Stimulated activated CD4-positive, alpha-beta T cell treated with anti-CD3 and anti-CD28 coated beads, Interleukin-4, amount 100 ng/mL, for 4 hours (primary cell): Measurements from ENCODE around the gene EML4.
"Not testable (repeated sequence)": the region's sequence is repeated elsewhere in the genome, so short reads cannot be mapped to it uniquely, and the experiment has no call there.

ENCODE experiments used
- DNase-seq, 2 experiments: peaks; one replicate each; pipeline ENCODE4 v3.0.0-alpha.2; 2020

EML4 gene

GRCh38 chr2:42337846-42338566 lies 168.9 kb downstream of the EML4 start:
- DNase-seq = no peak

- DNase-seq = no peak
Observed at GRCh38 chr2:42338567-42339190, 169.5 kb downstream of the EML4 start.

DNA sequence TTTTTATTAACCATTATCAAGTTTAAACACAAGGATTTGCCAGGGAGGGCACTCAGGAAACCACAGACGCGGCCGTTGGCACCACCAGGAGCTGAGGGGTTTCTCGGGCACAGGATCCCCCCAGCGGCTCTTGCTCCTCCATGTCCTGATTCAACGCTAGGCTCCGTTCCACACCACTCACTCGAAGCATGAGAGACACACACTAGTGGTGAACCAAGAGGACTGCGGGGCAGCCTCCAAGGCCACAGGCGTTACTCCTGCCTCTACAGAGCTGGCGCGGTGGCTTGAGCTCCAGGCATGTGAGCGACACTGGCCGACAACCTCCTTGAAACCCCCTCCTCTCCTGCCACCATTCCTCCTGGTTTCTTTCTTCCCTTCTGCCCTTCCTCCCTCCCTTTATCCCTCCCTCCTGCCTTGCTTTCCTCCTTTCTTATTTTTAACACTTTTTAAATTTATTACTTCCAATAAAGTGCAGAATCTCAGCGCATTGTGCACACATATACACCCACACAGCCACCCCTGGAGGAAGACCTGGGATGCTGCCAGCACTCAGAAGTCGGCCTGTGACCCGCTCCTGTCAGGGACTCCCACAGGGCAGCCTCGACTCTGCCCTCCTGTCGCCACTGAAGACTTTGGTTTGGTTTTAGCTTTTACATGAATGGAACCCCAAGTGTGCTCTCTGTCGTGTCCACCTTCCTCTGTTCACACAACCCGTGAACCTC lies 170.2 kb downstream of the EML4 start:
- no peak for DNase-seq

DNA sequence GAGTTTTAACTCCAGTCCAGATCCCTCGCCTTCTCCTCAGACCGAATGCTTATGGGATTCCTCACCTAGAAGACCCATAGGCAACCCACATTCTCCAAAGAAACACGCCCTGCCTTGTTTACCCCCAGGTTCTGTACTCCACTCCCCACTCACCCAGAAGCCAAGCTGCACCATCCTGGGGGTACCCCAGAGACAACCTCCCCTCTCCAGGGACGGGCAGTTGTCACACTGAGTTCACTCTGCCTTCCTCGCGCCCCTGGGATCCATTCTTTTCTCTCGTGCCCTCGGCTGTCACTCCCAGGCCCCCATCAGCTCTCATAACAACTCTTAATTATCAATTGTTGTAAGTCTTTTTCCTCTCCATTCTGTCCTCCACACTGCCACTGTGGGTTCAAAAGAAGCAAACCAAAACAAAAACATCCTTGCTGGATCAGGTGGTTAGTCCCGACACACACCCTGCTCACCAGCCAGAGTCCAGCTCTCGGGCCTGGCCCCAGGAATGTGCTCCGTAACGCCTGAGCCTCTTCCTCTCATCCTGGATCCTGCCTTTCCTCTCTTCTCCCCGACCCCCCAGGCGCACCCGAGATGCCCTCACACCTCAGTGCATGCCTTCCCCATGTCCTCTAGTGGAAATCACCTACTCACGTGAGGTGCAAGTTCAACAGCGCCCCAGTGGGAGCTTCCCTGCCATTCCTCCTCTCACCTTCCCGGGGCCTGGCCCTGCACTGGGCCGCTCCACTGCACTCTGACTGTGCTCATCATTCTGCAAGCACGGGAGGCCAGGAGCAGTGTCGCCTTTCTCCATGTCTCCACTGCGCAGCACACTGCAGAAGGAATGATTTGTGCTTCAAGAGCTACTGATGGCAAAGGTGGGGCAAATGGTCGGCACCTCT lies 171.1 kb downstream of the EML4 start:
- no peak for DNase-seq

DNA sequence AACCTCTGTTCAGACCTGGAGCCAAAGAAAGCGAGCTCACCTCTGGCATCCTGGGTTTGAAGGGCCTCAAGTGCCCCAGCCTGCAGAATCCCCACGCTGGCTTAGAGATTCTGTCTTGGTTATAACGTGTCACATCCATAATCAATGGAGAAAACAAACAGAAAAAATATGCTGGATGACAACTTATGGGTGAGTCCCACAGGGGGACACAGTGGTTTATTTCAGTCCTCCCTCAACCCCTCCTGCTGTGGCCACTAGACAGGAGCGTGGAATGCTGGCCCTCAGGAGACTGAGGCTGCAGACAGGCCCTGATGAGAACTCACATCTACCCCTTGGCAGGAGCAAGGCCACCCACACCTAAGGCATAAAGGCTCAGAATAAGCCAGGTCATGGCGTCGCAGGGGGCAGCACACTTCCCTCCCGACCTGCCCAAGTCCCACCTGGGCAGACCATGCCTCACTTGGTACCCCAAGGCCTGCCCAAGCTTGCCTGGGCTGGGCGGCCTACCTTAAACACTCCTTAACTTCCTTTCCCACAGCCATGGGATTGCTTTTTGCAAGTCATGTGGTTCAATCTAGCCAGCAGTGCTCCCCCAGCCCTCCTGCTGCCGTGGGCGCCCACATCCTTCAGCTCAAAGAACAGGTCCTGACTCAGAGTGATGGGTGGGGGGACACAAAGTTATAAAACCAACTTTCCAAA lies 171.9 kb downstream of the EML4 start:
- DNase-seq = no peak

DNA sequence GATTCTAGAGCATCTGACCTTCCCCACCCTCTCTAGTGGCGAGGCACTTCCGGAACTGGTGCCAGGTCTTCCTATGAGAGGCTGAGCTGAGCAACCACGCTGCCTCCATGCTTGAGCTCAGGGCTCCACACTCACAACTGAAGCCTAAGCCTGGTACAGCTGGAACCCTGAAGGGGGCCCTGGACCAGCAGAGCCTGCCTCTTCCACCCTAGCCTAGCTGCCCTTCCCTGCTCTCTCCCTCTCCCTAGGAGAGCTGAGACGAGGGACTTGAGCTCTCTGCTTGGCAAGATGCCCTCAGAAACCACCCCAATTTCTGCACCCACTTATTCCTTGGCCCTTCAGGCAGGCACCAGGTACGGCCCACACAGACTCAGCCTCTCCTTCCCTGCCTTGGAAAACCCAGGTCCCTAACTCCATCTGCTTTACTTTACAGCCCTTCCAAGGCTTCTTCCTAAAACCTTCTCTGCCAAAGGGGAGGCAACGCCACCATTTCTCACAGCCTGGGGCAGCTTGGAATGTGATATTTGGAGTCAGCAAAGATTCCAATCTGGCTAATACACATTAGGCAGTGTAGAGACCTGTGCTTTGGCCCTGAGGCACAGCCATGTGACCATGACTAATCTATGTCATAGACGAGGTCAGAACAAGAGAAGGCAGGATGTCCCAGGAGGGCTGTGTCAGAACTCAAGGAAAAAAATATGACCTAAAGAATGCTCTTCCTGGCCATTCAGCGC lies 173.1 kb downstream of the EML4 start:
- no peak for DNase-seq

- no peak for DNase-seq
Observed at GRCh38 chr2:42342795-42343241, 173.7 kb downstream of the EML4 start.

DNA sequence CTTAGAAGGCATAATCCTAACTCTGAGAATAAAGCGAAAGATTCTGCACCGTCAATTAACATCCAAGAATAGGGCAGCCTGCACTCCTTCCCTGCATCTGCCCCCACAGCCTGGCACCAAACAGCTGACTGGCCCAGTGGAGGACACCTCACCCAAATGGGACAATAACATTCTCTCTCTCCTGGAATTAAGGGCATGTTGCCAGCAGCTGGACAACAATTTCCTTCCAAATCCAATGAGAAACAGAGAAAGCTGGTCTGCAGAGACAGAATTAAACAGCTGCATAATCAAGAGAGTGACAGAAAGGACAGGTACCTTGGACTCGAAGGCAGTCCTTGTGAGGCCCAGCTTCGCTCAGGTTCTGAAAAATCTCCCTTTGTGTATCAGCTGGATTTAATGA lies 176.8 kb downstream of the EML4 start:
- no peak for DNase-seq

DNA sequence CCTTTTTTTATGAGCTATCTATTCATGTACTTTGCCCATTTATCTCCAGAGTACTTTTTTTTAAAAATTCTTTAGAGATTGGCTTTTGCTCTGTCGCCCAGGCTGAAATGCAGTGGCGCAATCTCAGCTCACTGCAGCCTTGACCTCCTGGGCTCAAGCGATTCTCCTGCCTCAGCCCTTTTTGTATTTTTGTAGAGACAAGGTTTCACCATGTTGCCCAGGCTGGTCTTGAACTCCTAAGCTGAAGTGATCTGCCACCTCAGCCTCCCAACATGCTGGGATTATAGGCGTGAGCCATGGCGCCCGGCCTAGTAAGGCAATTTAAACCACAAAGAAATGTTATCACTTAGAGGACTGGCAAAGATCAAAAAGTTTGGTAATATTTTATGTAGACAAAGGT lies 177.7 kb downstream of the EML4 start:
- not testable (repeated sequence) for DNase-seq

GRCh38 chr2:42347518-42347917 lies 178.4 kb downstream of the EML4 start:
- DNase-seq = not testable (repeated sequence)

DNA sequence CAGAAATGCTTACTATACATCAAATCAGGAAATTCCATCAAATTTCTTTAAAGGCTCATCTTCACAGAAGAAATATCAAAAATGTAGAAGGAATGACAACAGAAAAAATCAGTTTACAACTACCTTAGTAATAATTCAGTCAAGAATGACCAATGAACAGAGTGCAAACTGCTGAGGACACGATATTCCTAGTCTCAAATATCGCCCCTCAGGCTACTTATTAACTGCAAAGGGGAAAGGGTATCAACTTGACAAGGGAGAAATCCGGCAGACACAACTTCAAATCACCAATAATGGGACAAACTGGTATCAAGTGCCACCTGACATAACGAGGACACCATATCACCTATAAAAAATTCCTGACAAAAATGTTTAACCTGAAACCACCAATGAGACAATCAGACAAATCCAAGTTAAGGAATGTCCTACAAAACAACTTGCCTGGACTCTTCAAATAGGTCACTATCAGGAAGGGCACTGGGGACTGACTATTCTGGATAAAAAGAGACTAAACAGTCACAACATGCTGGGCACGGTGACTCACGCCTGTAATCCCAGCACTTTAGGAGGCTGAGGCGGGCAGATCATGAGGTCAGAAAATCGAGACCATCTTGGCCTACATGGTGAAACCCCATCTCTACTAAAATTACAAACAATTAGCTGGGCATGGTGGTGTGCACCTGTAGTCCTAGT lies 179.1 kb downstream of the EML4 start:
- DNase-seq = no peak

DNA sequence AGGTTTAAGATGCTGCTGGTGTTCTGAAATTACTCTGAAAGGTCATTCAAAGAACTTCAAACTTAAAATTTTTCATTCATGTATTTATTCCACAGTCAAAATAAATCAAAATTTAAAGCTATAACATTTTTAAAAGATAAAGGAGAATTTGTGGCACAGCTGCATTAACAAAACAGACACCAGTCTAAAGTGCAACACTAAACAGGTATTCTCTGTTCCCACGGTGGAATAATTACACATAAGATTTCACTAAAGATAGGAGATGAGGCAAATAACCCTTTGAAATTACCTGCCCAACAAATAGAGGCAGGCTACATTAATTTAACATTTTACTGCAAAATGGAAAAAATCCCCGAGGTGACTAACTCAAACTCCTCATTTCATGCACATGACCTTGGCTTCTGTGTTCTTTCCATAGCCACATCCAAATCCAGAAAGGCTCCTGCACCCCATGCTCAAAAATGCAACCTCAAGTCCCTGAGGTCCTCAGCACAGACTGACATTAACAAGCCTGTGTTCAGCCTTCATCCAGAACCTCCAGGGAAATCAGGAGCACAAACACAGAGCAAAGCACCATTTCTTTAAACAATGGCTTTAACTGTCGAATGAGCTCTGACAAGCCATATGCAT lies 181.4 kb downstream of the EML4 start:
- no peak for DNase-seq

DNA sequence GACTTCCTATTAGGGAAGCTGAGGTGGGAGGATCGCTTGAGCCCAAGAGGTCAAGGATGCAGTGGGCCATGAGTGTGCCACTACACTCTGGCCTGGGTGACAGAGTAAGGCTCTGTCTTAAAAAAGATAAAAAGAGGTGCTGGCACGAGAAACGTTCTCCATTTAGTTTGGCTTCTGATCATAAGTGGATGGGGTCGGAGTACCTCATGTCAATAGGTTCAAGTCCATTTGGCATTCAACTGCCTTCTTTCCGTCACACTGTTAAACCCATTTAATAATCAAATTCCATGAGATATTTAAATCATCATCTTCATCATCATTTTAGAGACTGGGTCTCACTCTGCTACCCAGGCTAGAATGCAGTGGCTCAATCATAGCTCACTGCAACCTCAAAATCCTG lies 182.7 kb downstream of the EML4 start:
- no peak for DNase-seq

DNA sequence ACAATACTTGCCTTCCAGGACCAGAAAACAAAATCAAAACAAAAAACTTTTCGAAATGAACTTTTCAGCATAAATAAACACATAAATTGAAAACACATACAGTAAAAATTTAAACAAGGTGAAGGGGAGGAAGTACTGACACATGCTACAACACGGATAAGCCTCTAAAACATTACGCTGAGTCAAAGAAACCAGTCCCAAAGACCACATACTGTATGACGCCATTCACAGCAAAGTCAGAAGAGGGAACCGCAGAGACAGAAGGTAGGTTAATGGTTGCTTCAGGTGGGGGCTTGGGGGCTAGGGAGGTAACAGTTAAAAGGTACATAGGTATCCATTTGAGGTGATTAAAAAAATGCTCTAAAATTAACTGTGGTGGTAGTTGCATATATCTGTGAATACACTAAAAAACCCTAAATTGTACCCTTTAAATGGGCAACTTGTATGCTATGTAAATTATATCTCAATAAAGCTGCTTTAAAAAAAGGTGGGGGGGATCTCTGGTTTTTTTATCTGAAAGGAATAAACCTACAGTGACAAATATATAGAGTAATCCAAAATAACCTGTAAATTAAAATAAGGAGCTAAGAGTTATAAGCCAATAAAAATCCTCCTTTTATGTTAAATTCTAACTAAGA lies 184.8 kb downstream of the EML4 start:
- DNase-seq = no peak

DNA sequence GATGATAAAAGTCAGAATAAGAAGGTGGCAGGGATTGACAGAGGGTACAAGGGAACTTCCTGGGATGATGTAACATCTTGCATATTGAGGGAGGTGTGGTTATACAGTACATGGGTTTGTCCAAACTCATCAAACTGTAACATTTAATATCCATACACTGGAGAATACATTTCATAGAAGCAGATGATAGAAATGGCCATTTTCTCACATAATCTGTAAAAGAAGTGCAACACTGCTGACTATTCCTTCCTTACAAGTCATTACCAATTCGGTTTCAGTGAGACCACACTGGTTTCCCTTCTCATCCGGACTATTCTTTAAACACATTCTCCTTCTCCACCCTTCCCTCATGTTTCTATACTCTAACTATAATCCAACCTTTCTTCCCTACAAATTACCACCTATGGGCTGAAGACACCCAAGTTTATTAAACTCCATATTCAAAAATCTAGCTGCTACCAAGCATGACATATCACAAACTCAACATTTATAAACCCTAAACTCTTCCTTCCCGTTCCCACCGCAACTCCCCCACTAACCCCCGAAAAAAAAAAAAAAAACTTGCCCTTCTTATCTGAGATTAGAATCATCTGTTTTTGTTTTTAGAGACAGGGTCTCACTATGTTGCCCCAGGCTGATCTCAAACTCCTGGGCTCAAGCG lies 190.3 kb downstream of the EML4 start:
- DNase-seq = no peak

DNA sequence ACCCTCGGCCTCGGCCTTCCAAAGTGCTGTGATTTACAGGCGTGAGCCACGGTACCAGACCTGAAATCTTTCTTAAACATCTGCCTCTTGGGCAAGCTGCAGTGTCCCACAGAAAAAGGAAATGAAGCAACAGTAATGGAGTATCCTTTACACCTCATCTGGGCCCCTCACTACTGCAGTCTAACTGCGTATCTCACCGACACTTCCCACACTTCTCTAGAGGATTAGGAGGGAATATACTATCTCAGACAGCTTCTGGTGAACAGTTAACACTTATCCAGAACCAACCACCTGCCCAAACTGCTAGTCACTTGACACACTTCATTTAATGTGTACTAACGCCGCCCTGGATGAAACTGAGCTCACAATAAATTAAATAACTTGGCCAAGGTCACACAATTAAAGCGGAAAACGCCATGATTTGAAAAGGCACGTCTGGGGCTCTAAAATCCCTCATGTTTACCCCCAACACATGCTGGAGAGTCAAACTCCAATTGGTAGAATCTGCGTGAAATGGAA lies 190.9 kb downstream of the EML4 start:
- DNase-seq = no peak

DNA sequence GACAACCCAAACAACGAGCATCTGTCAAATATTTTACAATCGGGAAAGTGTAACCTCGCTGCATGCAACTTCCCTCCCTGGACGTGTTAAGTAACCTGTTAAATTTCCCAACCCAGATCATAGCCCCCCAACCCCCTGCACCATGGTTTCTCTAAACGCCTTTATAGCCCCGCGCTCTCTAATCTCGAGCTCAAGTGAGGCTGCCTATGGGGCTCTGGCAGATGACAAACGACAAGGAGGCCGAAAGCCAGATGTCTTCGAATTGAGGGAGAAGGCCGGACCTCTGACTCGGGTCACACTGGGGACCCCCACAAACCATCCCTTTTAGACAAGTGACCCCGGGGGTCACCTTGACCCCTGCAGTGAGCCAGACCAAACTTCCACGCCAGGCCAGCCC lies 191.3 kb downstream of the EML4 start:
- DNase-seq = no peak

GRCh38 chr2:42360890-42361727 lies 192.0 kb downstream of the EML4 start, which contains the start of gene COX7A2L:
TSS of gene COX7A2L (minus strand) at chr2:42361217. CDS start at chr2:42361161, 56 bp downstream.
- peak; percentile 95 for DNase-seq
